Activated naive CD4-positive, alpha-beta T cell treated with anti-CD3 and anti-CD28 coated beads, Interleukin-2, amount 50 U/mL, for 72 hours (primary cell): ENCODE data around the gene KRTAP5-11. TPM values are rescaled to one million over a fixed set of nuclear protein-coding genes. Genes with fewer than 3 reads are reported as not detected.
"Not testable (repeated sequence)": the region's sequence is repeated elsewhere in the genome, so short reads cannot be mapped to it uniquely, and the experiment has no call there.

ENCODE experiments used
- ATAC-seq, 2 donors: fragments of 150-1000 bp; cut with Tn5 transposase; 2 replicates each; pipeline ENCODE4 v1.10.0; 2021; ENCODE audit warnings: mild to moderate bottlenecking in 2 of 2, moderate library complexity in 2 of 2
- DNase-seq, 2 donors: peaks; one replicate each; pipeline ENCODE4 v3.0.0; 2021 to 2022; ENCODE audit warnings: low spot score in 2 of 2
- H3K27ac Mint-ChIP-seq, 2 donors: one replicate each; pipeline ENCODE4 v1.8.0; 2022; ENCODE audit warnings: mild to moderate bottlenecking in 2 of 2, mixed read lengths in 2 of 2
- H3K36me3 Mint-ChIP-seq, 2 donors: one replicate each; pipeline ENCODE4 v1.8.0; 2022; ENCODE audit warnings: mixed read lengths in 2 of 2
- H3K9me3 Mint-ChIP-seq, 2 donors: one replicate each; pipeline ENCODE4 v1.8.0; 2022; ENCODE audit warnings: mixed read lengths in 2 of 2
- total RNA-seq, 2 donors: library from RNA; stranded (reverse); gene quantifications; one replicate each; pipeline ENCODE4 v1.2.3, GENCODE V29; 2022

KRTAP5-11 gene, protein sequence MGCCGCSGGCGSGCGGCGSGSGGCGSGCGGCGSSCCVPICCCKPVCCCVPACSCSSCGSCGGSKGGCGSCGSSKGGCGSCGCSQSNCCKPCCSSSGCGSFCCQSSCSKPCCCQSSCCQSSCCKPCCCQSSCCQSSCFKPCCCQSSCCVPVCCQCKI
- not detected for total RNA-seq

DNA sequence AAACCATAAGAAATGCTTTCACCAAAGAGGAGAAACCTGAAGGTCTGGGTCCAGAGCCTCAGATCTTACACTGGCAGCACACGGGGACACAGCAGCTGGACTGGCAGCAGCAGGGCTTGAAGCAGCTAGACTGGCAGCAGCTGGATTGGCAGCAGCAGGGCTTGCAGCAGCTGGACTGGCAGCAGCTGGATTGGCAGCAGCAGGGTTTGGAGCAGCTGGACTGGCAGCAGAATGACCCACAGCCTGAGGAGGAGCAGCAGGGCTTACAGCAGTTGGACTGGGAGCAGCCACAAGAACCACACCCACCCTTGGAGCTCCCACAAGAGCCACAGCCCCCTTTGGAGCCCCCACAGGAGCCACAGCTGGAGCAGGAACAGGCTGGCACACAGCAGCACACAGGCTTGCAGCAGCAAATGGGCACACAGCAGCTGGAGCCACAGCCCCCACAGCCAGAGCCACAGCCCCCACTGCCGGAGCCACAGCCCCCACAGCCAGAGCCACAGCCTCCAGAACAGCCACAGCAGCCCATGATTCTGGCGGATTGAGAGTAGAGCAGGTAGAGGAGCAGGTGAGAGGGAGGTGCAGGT lies at the start of gene KRTAP5-11:
Gene KRTAP5-11 (minus strand): TSS at position 567 of the 587 bp plus-strand sequence. CDS start 38 bp downstream, at position 529.
- H3K36me3 Mint-ChIP-seq: no peaks in the 10 kb centered on the region
- no peak for ATAC-seq
- H3K9me3 Mint-ChIP-seq: no peaks in the 10 kb centered on the region
- DNase-seq: no peak
- H3K27ac Mint-ChIP-seq: peak within 1 kb of the TSS in 1 of 2 donors; percentile 51

DNA sequence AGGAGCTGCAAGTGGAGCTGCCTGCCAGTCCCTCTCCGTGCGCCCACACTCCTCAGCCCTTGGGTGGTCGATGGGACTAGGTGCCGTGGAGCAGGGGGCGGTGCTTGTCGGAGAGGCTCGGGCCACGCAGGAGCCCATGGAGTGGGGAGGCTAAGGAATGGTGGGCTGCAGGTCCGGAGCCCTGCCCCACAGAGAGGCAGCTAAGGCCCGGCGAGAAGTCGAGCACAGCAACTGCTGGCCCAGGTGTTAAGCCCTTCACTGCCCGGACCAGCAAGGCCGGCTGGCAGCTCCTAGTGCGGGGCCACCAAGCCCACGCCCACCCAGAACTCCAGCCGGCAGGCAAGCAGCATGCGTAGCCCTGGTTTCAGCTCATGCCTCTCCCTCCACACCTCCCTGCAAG lies 48.9 kb upstream of the KRTAP5-11 start:
- not testable (repeated sequence) for H3K27ac Mint-ChIP-seq, H3K36me3 Mint-ChIP-seq

DNA sequence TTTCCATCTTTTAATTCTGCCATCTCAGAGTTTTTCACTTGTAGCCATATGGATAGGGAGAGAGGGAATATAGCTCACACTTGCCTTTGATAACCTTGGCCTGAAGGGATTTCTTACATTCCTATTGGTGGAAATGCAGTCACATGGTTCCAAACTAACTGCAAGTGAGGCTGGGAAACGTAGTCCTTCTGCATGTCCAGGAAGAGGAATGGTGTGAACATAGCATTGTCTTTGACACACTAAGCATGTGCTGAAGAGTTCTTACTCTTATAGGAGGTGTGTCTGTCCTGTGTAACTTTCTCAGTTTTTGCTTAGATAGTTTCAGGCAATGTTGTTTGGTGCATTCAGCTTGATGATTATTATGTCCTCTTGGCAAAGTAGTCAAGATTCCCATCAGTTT lies 47.4 kb upstream of the KRTAP5-11 start:
- ATAC-seq, H3K27ac Mint-ChIP-seq, H3K36me3 Mint-ChIP-seq, H3K9me3 Mint-ChIP-seq, DNase-seq: not testable (repeated sequence)

More for the DNA sequence above, 48.9 kb upstream of the KRTAP5-11 start:
- not testable (repeated sequence) for DNase-seq, ATAC-seq, H3K9me3 Mint-ChIP-seq

DNA sequence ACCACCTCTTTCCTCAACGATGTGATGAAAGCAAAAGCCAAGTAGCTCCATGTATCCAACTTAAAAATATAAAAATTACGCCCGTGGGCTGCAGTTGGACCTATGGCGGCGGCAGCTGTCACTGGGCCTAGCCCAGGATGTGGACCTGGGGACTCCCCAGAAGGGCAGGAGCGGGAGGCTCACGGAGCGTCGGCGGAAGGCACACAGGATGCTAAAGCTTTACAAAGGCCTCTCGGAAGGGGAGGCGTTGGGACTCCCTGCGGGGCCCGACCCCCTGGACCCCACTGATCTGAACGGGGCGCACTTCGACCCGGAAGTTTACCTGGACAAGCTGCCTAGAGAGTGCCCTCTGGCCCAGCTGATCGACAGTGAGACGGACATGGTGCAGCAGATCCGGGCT lies 46.3 kb upstream of the KRTAP5-11 start:
- not testable (repeated sequence) for H3K9me3 Mint-ChIP-seq, H3K36me3 Mint-ChIP-seq, H3K27ac Mint-ChIP-seq, ATAC-seq, DNase-seq

DNA sequence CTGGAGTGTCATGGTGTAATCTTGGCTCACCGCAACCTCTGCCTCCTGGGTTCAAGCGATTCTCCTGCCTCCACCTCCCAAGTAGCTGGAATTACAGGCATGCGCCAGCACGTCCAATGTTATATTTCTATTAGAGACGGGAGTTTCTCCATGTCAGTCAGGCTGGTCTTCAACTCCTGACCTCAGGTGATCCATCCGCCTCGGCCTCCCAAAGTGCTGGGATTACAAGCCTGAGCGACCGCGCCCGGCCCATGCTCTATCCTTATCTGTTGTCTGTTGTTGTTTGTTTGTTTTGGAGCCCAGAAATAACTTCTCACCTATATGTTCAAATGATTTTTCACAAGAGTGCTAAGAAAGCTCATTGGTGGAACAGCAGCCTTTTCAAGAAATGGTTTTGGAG lies 40.6 kb upstream of the KRTAP5-11 start:
- not testable (repeated sequence) for ATAC-seq, H3K27ac Mint-ChIP-seq, H3K36me3 Mint-ChIP-seq, H3K9me3 Mint-ChIP-seq
- peak in 1 of 2 donors; percentile 4 for DNase-seq

DNA sequence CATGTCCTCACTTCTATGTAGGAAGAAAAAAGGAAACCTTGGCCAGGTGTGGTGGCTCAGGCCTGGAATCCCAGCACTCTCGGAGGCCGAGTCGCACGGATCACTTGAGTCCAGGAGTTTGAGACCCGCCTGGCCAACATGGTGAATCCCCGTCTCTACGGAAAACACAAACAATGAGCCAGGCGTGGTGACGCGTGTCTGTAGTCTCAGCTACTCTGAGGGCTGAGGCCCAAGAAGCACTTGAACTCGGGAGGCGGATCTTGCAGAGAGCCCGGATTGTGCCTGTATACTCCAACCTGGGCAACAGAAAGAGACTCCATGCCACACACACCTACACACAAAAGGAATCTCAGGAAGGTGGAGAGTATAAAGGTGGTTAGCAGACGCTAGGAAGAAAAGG lies 39.9 kb upstream of the KRTAP5-11 start:
- H3K27ac Mint-ChIP-seq, H3K36me3 Mint-ChIP-seq, ATAC-seq, H3K9me3 Mint-ChIP-seq: not testable (repeated sequence)
- DNase-seq: peak in 1 of 2 donors; percentile 2

DNA sequence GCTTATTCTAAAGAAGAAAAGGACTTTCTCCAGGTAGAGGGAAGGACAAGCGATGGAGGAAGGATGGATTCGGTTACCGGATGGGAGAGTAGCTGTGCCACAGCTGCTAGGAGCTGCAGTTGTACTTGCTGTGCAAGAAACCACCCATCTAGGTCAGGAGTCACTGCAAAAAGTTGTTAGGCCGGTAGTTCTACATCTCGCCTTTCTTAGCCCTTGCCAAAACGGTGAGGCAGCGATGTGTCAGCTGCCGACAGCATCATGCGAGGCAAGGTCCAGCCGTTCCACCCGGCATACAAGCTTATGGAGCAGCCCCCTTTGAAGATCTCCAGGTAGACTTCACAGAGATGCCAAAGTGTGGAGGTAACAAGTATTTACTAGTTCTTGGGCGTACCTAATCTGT lies 32.3 kb upstream of the KRTAP5-11 start:
- not testable (repeated sequence) for H3K36me3 Mint-ChIP-seq, ATAC-seq, H3K9me3 Mint-ChIP-seq, DNase-seq, H3K27ac Mint-ChIP-seq

DNA sequence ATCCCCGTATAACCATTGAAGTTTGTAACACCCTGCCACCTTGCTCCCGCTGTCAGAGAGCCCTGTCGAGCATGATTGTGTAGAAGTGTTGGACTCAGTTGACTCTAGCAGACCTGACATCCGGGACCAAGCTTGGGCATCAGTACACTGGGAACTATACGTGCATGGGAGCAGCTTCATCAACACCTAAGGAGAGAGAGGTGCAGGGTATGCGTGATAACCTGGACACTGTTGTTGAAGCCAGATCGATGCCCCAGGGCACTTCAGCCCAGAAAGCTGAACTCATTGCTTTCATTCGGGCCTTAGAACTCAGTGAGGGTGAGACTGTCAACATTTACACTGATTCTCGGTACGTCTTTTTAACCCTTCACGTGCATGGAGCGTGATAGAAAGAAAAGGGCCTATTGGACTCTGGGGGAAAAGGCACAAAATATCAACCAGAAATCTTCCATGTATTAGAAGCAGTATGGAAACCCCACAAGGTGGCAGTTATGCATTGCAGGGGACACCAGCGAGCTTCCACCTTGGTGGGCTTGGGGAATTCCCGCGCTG lies 31.8 kb upstream of the KRTAP5-11 start:
- not testable (repeated sequence) for H3K9me3 Mint-ChIP-seq, DNase-seq, ATAC-seq, H3K27ac Mint-ChIP-seq, H3K36me3 Mint-ChIP-seq

DNA sequence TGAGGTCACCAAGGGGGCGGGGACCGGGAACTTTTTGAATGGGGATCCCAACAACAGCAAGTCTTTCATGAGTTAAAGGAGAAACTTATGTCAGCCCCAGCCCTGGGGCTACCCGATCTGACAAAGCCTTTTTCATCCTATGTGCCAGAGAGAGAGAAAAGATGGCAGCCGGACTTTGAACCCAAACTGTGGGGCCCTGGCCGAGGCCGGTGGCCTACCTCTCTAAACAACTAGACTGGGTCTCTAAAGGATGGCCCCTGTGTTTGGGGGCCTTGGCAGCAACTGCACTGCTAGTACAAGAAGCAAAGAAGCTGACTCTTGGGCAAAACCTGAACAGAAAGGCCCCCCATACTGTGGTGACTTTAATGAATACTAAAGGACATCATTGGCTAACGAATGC lies 31.3 kb upstream of the KRTAP5-11 start:
- H3K36me3 Mint-ChIP-seq, H3K9me3 Mint-ChIP-seq, ATAC-seq, DNase-seq, H3K27ac Mint-ChIP-seq: not testable (repeated sequence)

DNA sequence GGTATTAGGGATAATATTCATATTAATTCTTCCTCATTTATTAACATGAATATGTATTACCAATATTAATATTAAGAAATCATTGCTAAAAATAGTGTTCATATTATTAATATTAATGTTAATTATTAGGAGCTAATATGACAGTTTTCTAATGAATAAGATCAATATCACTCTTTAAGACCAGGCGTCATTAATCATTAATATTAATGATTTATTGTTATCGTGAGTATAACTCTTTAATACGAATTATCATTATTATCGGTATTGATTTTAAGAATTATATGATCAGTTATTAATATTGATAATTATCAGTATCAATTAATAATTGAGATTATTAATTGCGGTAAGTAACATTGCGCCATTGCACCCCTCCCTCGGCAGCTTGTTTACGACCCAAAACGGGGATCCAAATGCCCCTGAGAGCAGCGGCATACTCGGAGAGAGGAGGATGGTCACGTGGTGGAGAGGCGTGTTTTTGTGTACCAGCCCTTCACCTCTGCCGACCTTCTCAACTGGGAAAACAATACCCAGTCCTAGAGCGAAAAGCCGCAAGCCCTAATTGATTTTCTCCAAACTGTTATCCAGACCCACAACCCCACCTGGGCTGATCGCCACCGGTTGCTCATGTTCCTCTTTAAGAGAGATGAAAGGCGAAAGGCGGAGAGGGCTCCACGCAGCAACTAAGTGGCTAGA lies 28.7 kb upstream of the KRTAP5-11 start:
- not testable (repeated sequence) for H3K27ac Mint-ChIP-seq, H3K9me3 Mint-ChIP-seq, H3K36me3 Mint-ChIP-seq, DNase-seq, ATAC-seq

DNA sequence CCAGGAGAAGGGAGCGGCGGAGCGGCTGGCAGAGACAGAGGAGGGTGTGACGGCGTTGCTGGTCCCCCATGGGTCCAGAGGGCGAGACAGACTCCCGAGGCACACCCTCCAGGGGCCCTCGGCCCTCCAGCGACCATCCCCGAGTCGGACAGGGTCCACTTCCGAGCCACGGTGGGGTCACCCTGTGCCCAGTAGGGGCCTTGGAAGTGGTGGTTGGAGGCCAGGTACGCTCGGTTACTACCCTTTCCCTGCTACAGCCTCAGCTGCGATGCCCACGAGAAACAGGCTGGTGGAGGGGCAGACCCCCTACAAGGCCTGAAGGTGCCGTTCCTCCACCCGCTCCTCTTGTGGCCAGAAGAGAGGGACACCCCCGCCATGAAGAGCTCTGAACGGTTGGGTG lies 25.6 kb upstream of the KRTAP5-11 start:
- not testable (repeated sequence) for H3K9me3 Mint-ChIP-seq, H3K27ac Mint-ChIP-seq, DNase-seq, ATAC-seq, H3K36me3 Mint-ChIP-seq

DNA sequence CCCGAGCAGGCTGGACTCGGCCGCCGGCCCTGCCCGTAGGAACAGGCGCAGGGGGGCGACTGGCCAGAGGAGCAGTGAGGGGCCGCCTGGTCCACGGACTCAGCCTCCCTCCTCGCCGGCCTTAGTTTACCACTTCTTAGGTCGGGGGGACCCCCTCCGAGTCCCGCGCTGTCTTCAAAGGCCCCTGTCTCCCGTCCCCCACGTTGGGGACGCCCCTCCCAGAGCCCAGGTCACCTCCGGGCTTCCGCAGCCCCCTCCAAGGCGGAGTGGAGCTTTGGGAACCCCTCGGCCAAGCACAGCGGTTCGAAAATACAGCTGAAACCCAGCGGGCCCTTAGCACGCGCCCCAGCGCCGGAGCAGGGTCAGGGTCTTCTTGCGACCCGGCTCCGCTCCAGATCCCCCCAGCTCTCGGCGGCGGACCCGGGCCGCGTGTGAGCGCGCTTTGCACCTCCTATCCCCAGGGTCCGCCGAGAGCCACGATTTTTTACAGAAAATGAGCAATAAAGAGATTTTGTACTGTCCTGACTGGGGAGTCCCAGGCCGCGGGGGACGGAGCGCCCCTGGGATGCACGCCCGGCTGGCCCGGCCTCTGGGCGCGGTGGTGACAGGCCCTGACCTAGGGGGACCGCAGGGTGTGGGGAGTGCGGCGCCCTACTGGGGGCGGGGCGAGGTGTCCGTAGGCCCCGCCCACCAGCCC lies 25.0 kb upstream of the KRTAP5-11 start:
- not testable (repeated sequence) for DNase-seq, ATAC-seq, H3K36me3 Mint-ChIP-seq, H3K27ac Mint-ChIP-seq, H3K9me3 Mint-ChIP-seq

DNA sequence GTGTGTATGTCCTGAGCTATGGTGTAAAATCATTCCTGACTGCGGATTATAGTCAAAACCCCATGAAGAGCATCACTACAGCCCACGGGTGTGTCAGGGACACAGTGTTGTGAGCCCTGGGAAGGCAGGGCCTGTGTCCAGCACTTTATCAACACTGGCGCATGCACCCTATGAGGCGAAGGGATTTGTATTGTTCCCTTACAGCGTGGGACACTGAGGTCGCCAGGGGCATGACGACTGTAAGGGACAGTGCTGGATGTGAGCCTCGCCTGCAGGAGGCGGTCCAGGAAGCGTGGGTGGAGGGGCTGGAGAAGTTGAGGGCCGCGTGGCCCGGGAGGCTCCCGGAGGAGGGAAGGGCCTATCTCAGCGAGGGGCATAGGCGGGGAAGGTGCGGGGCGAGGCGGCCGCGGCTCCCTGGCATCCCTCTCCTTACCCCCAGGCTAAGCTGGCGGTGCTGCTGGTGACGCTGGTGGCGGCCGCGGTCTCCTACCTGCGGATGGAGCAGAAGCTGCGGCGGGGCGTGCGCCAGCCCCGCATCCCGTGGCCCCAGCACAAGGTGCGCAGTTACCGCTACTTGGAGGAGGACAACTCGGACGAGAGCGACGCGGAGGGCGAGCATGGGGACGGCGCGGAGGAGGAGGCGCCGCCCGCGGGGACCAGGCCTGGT lies 24.3 kb upstream of the KRTAP5-11 start:
- not testable (repeated sequence) for DNase-seq, H3K9me3 Mint-ChIP-seq, H3K36me3 Mint-ChIP-seq, H3K27ac Mint-ChIP-seq, ATAC-seq

DNA sequence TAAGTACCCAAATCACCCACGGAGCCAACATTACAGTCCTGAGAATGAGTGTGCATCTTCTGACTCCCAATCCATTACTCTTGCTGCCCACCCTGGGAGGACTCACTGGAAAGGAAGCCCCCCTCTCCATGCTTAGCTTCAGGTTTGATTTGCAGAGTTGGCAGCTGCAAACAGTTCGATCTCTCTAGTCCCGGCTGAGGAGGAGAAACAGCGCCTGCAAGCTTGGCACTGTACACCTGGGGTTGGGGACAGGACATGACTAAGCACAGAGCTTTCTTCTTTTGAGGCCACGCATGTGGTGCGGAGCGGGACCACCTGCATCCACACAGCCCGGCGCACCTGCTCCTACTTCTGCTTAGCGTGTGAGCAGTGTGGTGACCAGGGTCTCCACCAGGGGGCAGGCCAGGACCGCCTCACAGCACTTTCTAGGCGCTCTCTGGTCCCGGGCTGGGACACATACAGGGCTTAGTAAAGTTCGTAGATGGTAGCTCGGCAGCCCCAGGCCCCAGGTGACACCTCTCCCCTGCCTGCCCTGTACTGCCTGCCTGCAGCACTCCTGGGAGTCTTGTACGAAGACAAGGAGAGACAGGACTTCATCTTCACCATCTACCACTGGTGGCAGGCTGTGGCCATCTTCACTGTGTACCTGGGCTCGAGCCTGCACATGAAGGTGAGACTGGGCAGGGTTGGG lies 22.3 kb upstream of the KRTAP5-11 start:
- not testable (repeated sequence) for H3K36me3 Mint-ChIP-seq, ATAC-seq, H3K9me3 Mint-ChIP-seq, H3K27ac Mint-ChIP-seq
- DNase-seq: peak in 1 of 2 donors; percentile 34

DNA sequence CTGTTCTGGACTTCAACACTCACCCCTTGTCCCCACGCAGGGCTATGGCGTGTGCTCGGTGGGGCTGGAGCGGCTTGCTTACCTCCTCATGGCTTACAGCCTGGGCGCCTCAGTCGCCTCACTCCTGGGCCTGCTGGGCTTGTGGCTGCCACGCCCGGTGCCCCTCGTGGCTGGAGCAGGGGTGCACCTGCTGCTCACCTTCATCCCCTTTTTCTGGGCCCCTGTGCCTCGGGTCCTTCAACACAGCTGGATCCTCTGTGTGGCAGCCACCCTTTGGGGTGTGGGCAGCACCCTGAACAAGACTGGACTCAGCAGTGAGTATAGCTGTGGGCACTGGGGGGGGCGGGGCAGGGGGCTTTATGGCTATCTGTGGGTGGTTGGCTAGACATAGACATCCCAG lies 20.5 kb upstream of the KRTAP5-11 start:
- H3K9me3 Mint-ChIP-seq, H3K36me3 Mint-ChIP-seq, H3K27ac Mint-ChIP-seq, DNase-seq, ATAC-seq: not testable (repeated sequence)

DNA sequence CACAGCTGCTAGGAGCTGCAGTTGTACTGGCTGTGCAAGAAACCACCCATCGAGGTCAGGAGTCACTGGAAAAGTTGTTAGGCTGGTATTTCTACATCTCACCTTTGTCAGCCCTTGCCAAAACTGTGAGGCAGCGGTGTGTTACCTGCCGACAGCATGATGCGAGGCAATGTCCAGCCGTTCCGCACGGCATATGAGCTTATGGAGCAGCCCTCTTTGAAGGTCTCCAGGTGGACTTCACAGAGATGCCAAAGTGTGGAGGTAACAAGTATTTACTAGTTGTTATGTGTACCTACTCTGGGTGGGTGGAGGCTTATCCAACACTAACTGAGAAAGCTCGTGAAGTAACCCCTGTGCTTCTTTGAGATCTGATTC lies 6.9 kb upstream of the KRTAP5-11 start:
- not testable (repeated sequence) for DNase-seq, H3K9me3 Mint-ChIP-seq, H3K36me3 Mint-ChIP-seq, H3K27ac Mint-ChIP-seq, ATAC-seq
